Measurements from ENCODE around the gene CCNQ. TPM values are rescaled to one million over a fixed set of nuclear protein-coding genes. Genes with fewer than 3 reads are reported as not detected.

The CCNQ gene
- total RNA-seq, 3 donors from 2014 or later = 13.1 to 19.9 (median 16.0) TPM

GRCh38 chrX:153560466-153560865 lies 38.5 kb downstream of the CCNQ start:
- no peaks in the 10 kb centered on the region for H3K4me1 ChIP-seq (ENCODE audit: low read depth)
- H3K36me3 ChIP-seq (ENCODE audit: low read depth) = no peaks in the 10 kb centered on the region
- H3K9me3 ChIP-seq = no peaks in the 10 kb centered on the region
- DNase-seq = no peak
- H3K4me3 ChIP-seq = no peak overlapping the region
- intact Hi-C loops (cut with DNase I, micrococcal nuclease) = no loop called here
- no peak for ATAC-seq
- no peak for TF ChIP-seq CTCF (IDR thresholded peaks at IDR 0.05)

- Histone ChIP-seq H3K36me3 (ENCODE audit: low read depth) (no peaks in the 10 kb centered on the region), H3K4me1 (ENCODE audit: low read depth) (no peaks in the 10 kb centered on the region), H3K9me3 (no peaks in the 10 kb centered on the region), H3K4me3 (no peak overlapping the region)
- DNase-seq (no peak), ATAC-seq (no peak)
- intact Hi-C loops (cut with DNase I, micrococcal nuclease) = loop anchor here in 1 of 2 donors (10.0 kb wide), 1 partner anchor 105 kb away; no protein-coding TSS in a partner anchor
- no peak for TF ChIP-seq CTCF (IDR thresholded peaks at IDR 0.05)
Observed at GRCh38 chrX:153560000-153560399, 38.9 kb downstream of the CCNQ start.

GRCh38 chrX:153557618-153558355 lies 41.2 kb downstream of the CCNQ start:
- Histone ChIP-seq H3K4me3 (no peak overlapping the region), H3K4me1 (ENCODE audit: low read depth) (no peaks in the 10 kb centered on the region), H3K36me3 (ENCODE audit: low read depth) (no peaks in the 10 kb centered on the region), H3K9me3 (no peaks in the 10 kb centered on the region)
- TF ChIP-seq CTCF (IDR thresholded peaks at IDR 0.05) = no peak
- no peak for DNase-seq
- intact Hi-C loops (cut with DNase I, micrococcal nuclease) = loop anchor here in 1 of 2 donors (10.0 kb wide), 1 partner anchor 107 kb away; no protein-coding TSS in a partner anchor
- ATAC-seq = no peak

- no peak for DNase-seq
- Histone ChIP-seq H3K9me3 (no peaks in the 10 kb centered on the region), H3K4me1 (ENCODE audit: low read depth) (no peaks in the 10 kb centered on the region), H3K4me3 (no peak overlapping the region), H3K36me3 (ENCODE audit: low read depth) (no peaks in the 10 kb centered on the region)
- intact Hi-C loops (cut with DNase I, micrococcal nuclease) = loop anchor here in 1 of 2 donors (10.0 kb wide), 1 partner anchor 108 kb away; no protein-coding TSS in a partner anchor
- no peak for ATAC-seq
- TF ChIP-seq CTCF (IDR thresholded peaks at IDR 0.05) = no peak
Observed at GRCh38 chrX:153556767-153557166, 42.2 kb downstream of the CCNQ start.

- DNase-seq (peak in 2 of 3 donors; percentile 75), ATAC-seq (peak; percentile 82)
- Histone ChIP-seq H3K4me1 (ENCODE audit: low read depth) (no peaks in the 10 kb centered on the region), H3K36me3 (ENCODE audit: low read depth) (no peaks in the 10 kb centered on the region), H3K9me3 (no peaks in the 10 kb centered on the region), H3K4me3 (no peak overlapping the region)
- intact Hi-C loops (cut with DNase I, micrococcal nuclease) = loop anchor here in 1 of 2 donors (10.0 kb wide), 1 partner anchor 110 kb away; no protein-coding TSS in a partner anchor
- peak; percentile 21 for TF ChIP-seq CTCF (IDR thresholded peaks at IDR 0.05)
Observed at GRCh38 chrX:153554519-153555167, 44.3 kb downstream of the CCNQ start.

Measured in mucosa of descending colon (tissue), 3 donors.